Measurements from ENCODE around the gene DYNLT4.

DYNLT4 gene

GRCh38 chr1:44821240-44821715 lies 14.1 kb upstream of the DYNLT4 start:
- no peak for TF ChIP-seq CTCF (IDR thresholded peaks at IDR 0.05; ENCODE audit: insufficient read depth, low read length, poor library complexity, severe bottlenecking)
- Histone ChIP-seq H3K27me3 (replicated peaks; ENCODE audit: control insufficient read depth, insufficient read depth, low read length) (no peaks in the 10 kb centered on the region), H3K36me3 (ENCODE audit: control insufficient read depth, insufficient read depth, low read length) (no peaks in the 10 kb centered on the region), H3K4me3 (replicated peaks; ENCODE audit: low read depth, low read length) (no peak overlapping the region)
- DNase-seq (ENCODE audit: extremely low read depth, insufficient read length): no peak

- Histone ChIP-seq H3K27me3 (replicated peaks; ENCODE audit: control insufficient read depth, insufficient read depth, low read length) (no peaks in the 10 kb centered on the region), H3K4me3 (replicated peaks; ENCODE audit: low read depth, low read length) (peak overlapping the region; percentile 63), H3K36me3 (ENCODE audit: control insufficient read depth, insufficient read depth, low read length) (no peaks in the 10 kb centered on the region)
- no peak for TF ChIP-seq CTCF (IDR thresholded peaks at IDR 0.05; ENCODE audit: insufficient read depth, low read length, poor library complexity, severe bottlenecking)
- DNase-seq (ENCODE audit: extremely low read depth, insufficient read length): peak; percentile 86
Observed at GRCh38 chr1:44820328-44821239, 13.4 kb upstream of the DYNLT4 start.

- H3K36me3 ChIP-seq (ENCODE audit: control insufficient read depth, insufficient read depth, low read length): no peaks in the 10 kb centered on the region
- no peak for TF ChIP-seq CTCF (IDR thresholded peaks at IDR 0.05; ENCODE audit: insufficient read depth, low read length, poor library complexity, severe bottlenecking)
- peak overlapping the region; percentile 63 for H3K4me3 ChIP-seq (replicated peaks; ENCODE audit: low read depth, low read length)
- H3K27me3 ChIP-seq (replicated peaks; ENCODE audit: control insufficient read depth, insufficient read depth, low read length): no peaks in the 10 kb centered on the region
- DNase-seq (ENCODE audit: extremely low read depth, insufficient read length): peak; percentile 83
Observed at GRCh38 chr1:44819608-44820327, 12.6 kb upstream of the DYNLT4 start.

GRCh38 chr1:44819196-44819607 lies 12.1 kb upstream of the DYNLT4 start:
- DNase-seq (ENCODE audit: extremely low read depth, insufficient read length): peak; percentile 80
- no peaks in the 10 kb centered on the region for H3K27me3 ChIP-seq (replicated peaks; ENCODE audit: control insufficient read depth, insufficient read depth, low read length)
- TF ChIP-seq CTCF (IDR thresholded peaks at IDR 0.05; ENCODE audit: insufficient read depth, low read length, poor library complexity, severe bottlenecking): no peak
- H3K36me3 ChIP-seq (ENCODE audit: control insufficient read depth, insufficient read depth, low read length): no peaks in the 10 kb centered on the region
- H3K4me3 ChIP-seq (replicated peaks; ENCODE audit: low read depth, low read length): peak overlapping the region; percentile 44

- H3K36me3 ChIP-seq (ENCODE audit: control insufficient read depth, insufficient read depth, low read length): no peaks in the 10 kb centered on the region
- no peak overlapping the region for H3K4me3 ChIP-seq (replicated peaks; ENCODE audit: low read depth, low read length)
- no peaks in the 10 kb centered on the region for H3K27me3 ChIP-seq (replicated peaks; ENCODE audit: control insufficient read depth, insufficient read depth, low read length)
- no peak for TF ChIP-seq CTCF (IDR thresholded peaks at IDR 0.05; ENCODE audit: insufficient read depth, low read length, poor library complexity, severe bottlenecking)
- DNase-seq (ENCODE audit: extremely low read depth, insufficient read length): no peak
Observed at GRCh38 chr1:44817771-44818495, 10.8 kb upstream of the DYNLT4 start.
